ENCODE measurements around the gene BAG5.
"Not testable (repeated sequence)": the region's sequence is repeated elsewhere in the genome, so short reads cannot be mapped to it uniquely, and the experiment has no call there.

The BAG5 gene

DNA sequence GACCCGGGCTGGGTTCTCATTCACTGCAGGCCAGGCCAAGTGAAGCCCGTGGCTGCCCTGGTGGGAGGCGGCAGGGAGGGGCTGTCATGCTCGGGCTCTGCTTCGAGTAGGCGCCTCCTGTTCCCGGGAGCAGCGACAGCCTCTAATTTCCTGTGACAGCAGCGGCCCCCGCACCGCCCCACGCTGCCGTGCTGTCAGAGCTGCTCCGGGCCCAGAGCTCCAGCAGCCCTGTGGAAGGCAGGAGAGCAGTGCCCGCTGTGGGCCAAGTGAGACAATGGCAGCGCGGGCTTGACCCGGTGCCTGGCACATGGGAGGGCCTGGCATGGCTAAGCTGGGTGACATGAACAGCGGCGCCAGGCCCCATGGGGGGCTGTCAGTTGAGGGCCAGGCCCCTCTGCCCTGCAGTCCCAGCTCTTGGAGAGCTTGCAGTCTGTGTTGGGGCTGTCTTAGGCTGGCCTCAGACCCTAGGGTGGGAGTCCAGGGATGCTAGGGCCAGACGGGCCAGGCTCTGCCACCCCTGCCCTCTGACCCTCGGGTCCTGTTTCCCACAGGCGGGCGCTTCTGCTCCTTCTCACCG lies 28.4 kb downstream of the BAG5 start:
- DNase-seq: no peak

DNA sequence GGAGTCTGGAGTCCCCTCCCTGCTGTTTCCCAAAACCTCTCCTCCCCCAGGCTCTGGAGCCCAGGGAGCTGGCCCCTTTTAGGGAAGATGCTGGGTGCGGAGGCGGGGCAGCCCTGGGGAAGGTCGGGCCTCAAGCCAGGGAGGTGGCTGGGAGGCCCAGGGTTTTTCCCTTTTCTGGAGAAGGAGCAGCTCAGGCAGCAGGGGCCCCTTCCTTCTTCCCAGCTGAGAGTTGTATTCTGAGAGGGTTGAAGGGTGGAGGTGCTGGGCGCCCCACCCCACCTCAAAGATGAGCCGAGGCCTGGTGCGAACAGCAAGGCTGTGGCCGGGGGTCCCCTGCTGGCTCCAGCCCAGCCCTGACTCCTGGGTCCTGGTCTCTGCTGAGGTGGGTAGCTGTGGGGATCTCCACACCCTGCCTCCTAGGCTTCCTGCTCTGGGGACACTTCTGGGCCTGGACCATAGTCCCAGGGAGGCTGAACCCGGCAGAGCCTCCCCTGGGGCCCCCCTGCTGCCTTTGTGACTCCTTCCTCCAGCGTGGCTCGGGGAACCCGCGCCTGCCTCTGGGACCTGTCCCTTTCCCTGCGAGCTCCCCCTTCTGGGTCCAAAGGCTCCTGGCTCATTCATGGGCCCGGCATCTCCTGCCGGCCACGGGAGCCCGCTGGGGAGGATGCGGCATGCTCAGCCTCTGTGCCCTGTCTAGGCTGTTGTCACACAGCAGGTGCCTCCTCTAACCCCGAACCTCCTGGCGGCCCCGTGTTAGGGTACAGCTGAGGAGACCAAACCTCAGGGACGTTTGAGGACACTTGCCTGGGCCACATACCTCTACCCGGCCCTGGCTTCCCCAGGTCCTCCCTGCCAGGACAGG lies 29.1 kb downstream of the BAG5 start:
- DNase-seq: no peak

DNA sequence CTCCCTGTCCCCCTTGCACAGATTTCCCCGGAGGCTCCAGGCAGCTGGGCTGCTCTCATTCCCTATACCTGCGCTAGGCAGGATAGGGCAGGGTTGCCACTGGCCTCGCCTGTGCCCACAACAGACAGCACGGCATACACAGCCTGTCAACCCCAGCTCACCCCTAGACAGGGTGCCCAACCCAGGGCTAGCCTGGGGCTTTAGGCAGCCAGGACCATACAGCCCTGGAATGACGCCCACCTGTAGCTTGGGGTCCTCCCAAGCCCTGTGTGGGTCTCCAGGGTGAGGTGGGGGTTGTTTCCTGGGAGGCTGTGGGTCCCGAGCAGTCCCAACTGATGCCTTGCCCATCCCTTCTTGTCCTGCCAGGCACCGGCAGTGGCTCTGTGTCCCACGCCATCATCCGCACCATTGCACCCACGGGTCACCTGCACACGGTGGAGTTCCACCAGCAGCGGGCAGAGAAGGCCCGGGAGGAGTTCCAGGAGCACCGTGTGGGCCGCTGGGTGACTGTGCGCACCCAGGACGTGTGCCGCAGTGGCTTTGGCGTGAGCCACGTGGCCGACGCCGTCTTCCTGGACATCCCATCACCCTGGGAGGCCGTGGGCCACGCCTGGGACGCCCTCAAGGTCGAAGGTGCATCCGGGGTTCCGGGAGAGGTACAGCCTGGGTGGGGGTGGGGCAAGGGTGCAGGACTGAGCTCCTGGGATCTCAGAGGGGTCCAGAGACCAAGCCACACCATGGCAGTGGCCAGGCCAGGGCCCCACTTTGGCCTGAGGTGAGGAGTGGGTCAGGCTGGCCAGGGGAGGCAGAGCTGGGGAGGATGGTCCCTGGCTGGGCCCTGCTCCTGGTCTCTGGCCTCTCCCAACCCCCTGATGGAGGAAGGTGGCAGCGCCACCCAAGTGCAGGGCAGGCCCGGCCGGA lies 30.0 kb downstream of the BAG5 start:
- no peak for DNase-seq

DNA sequence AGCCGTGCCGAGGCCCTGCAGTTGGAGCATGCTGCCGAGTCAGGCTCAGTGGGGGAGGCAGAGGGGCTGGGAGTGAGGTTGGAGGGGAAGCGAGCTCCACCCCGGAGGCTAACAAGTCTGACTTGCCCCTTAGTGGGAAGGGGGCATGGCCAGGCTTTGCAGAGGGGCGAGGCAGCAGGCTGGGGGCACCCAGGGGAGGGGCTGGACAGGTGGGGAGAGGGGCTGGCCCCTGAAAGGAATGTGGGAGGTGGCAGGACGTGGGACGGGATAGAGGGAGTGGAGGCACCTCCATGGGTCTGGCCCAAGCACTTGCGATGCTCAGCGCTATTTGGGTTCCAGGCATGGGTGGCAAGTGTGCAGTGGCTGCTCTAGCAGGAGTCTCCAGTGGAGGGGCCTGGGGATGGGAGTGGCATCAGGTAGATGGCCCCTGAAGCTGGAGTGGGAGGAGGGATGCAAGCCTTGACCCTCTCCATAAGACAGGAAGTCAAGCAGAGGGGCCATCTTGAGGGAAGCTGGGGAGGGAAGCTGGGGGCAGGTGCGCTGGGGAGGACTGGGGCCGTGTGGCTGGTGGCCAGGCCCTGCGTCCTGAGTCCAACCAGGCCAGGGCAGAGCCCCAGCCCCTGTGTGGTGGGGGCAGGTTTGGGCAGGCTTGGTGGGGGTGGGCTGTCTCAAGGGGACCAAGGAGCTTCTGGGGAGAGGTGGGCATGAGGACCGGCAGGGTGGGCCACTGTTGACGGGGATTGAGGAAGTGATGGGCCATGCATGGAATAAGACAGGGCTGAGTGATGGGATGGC lies 30.8 kb downstream of the BAG5 start:
- no peak for DNase-seq

GRCh38 chr14:103530831-103531230 lies 31.6 kb downstream of the BAG5 start:
- DNase-seq: no peak

DNA sequence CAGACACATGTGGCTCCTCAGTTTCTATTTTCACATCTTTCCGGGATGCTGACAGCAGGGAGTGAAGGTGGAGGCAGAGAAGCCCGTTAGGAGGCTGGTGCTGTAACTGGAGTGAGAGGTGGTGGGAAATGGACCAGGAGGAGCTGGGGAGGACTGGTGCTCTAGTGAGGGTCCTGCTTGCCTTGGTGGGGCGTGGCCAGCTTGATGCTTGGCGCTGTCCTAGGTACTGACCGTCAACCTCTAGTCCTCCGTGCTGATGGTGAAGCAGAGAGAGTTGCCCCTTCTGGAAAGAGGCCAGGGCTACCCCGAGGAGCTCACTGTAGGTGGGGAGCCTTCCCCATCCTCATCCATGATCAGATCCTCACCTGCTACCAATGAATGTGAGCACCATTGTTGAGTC lies 32.1 kb downstream of the BAG5 start:
- DNase-seq: no peak

DNA sequence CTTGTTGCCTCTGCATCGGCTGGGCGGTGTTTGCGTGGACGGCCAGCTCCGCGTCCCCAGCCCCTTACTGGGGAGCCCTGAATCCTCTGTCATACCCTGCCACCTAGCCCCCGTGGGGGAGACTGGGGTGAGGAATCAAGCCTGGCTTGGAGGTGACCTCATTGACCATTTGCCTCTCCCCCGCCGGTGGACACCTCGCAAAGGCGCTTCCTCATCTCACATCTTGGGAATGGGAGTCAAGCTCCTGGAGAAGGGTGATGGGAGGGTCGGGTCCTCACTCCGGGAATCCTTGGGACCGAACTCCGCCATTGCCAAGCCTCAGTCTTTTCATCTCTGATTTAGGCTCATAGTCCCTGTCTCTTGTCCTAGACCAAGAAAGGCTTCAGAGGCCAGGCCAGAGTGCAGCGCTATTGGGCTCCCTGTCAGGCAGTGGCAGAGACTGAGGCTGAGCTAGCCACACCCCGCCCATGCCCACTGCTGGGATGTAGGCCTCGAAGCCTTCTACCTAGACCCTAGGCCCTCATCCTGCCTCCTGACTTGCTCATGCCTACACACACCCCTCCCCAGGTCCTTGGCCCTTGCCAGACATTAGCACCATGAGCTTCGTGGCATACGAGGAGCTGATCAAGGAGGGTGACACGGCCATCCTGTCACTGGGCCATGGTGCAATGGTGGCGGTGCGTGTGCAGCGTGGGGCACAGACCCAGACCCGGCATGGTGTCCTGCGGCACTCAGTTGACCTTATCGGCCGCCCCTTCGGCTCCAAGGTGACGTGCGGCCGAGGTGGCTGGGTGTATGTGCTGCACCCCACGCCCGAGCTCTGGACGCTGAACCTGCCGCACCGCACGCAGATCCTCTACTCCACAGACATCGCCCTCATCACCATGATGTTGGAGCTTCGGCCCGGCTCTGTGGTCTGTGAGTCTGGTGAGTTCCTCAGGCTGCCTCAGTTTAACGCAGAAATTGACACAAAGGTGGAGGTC lies 32.8 kb downstream of the BAG5 start:
- no peak for DNase-seq

- DNase-seq: peak; percentile 93
Observed at GRCh38 chr14:103528587-103529382, 33.7 kb downstream of the BAG5 start, which contains the start of gene TRMT61A. Gene TRMT61A (plus strand): TSS chr14:103529196. CDS start chr14:103529979, 783 bp downstream.

DNA sequence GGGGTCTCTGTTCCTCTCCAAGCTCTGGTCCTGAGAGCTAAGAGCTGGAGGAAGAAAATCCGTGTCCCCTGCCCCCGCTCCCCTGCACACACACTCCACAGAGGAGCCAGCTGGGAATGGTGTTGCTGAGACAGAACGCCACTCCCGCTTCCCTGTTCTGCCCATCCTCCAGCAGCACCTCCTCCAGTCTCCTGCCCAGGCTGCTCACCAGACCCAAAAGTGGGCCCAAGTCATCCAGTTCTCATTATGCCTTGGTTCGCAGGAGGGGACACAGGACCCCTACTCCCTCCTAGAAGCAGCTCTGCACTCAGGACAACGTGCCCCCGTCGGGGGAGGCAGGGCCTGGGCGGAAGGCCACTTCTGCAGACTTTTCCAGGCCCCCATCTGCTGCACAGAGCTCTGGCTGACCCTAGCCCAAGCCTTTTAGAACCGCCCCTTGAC lies 34.3 kb downstream of the BAG5 start:
- DNase-seq: no peak

DNA sequence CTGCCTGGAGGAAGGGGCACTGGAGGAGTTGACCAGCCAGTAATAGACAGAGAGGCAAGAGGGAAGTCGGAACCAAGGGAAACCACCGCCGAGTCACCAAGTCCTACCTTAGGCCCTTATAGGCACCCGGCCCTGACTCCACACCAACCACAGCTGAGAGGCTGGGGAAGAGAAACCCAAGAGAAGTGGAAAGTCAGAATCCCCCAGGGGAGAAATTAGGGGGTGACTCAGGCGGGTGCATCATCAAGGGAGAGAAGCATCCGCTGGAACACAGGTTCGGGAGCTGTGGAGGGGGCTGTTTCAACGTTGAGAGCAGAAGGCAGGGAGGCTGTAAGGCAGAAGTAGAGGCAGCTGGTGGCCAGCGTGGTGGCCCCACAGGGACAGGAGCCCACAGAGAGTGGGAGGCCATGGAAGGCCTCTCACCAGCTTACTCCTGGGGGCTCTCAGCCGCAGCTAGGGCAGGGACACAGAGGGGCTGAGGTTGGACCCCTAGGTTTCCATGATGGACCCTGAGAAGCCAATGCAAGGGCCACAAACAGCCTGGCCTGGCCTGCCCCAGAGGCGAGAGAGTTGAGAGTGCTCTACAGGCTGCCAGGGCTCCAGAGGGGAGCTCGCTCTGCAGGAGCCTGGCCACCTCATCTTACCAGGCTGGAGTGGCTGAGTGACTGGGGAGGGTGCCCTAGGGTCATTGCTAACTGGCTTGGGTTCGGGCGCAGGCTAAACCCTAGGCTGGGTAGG lies 34.9 kb downstream of the BAG5 start:
- no peak for DNase-seq

DNA sequence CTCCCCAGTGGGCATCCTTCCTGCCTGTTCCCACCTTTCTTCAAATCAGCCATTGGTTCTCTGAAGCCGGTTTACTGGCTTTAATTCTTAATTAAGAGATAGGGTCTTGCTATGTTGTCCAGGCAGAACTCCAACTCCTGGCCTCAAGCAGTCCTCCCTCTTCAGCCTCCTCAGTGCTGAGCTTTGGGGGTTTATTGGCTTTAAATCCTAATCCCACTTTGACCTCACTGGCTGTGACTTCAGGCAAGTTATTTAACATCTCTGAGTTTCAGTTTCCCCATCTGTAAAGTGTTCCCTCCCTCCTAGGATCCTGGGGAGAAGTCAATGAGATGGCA lies 35.6 kb downstream of the BAG5 start:
- no peak for DNase-seq

DNA sequence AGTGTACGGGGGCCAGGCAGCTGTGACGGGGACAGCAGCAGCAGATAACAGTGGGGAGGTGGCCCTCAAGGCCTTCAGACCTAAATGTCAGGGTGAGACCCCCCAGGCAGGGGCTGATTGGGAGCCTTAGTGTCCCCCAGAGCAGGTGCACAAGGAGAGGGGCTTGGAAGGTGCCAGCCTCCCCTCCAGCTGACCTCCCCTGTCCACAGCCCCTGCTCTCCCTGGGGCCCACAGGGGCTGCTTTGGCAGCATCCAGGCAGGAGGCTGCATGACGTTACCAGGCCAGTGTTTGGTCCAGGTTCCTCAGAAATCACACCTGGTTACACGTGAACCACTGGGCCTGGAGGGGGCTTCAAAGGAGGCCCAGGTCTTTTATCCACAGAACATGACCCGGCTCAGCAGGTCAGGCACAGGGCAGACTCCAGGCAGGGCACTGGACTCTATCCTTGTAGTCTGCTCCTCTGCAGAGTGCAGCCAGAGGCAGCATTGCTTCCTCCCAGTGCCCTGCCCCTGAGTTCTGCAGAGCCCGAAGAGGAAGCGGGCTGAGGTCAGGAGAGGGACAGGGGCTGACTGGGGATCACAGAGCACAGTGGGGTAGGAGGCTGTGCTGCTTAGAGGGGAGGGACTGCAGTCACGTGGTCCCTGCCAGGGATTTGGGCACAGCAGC lies 36.1 kb downstream of the BAG5 start:
- DNase-seq: no peak

GRCh38 chr14:103525430-103526246 lies 36.8 kb downstream of the BAG5 start:
- not testable (repeated sequence) for DNase-seq

DNA sequence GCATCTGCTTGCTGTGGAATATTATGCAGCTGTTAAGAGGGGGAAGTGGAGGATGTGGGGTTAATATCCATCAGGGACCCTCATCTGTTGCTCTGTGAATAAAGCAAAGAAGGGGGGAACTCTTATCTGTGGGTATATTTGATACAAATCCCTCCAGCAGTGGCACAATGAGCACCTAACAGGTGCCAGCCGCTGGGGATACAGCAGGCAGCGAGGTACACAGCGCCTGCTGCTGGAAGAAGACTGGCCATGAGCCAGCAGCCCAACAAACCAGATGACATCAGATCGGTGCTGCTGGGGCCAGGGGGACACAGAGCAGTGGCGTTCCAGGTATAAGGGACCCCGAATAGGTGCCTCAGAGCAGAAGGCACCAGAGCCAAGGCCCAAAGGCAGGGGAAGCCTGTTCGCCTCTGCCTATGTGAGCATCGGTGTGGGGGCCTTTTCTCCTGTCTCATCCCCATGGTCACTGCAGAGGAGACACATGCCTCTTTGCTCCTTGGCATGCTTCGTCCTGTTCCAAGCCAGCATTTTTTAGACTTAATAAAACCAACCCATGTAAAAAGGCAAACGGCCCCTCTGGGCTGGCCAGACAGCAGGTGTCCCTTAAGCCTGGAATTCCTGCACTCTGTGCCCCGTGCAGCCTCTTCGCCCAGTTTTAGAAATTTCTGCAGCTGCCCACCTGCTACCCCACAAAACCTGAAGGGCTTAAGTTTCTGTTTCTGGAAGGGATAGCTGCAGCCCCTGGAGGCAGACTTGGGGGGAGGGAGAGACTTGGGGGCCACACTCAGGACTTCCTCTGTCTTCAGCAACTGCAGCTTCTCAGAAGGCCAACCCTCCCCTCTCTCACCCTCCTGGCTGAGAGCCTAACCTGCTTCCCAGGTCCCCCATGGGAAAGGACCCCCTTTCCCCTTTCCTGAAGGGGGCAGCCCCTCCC lies 38.2 kb downstream of the BAG5 start:
- no peak for DNase-seq

DNA sequence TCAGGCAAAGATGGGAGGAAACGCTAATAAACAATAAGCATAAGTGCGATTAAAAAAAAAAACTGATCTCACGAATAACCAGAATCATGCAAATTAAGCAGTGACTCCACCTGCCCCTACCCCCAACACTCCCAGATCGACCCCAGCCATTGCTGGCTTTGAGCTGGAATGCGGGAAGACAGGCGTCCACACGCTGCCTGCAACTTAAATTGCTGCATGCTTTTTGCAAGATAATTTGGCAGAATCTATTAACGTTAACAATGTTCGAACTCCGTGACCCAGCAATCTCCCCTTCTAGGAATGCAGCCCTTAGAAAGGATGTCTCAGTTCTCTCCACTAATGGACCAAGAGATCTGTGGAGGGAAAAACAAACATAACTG lies 38.9 kb downstream of the BAG5 start:
- DNase-seq: no peak

DNA sequence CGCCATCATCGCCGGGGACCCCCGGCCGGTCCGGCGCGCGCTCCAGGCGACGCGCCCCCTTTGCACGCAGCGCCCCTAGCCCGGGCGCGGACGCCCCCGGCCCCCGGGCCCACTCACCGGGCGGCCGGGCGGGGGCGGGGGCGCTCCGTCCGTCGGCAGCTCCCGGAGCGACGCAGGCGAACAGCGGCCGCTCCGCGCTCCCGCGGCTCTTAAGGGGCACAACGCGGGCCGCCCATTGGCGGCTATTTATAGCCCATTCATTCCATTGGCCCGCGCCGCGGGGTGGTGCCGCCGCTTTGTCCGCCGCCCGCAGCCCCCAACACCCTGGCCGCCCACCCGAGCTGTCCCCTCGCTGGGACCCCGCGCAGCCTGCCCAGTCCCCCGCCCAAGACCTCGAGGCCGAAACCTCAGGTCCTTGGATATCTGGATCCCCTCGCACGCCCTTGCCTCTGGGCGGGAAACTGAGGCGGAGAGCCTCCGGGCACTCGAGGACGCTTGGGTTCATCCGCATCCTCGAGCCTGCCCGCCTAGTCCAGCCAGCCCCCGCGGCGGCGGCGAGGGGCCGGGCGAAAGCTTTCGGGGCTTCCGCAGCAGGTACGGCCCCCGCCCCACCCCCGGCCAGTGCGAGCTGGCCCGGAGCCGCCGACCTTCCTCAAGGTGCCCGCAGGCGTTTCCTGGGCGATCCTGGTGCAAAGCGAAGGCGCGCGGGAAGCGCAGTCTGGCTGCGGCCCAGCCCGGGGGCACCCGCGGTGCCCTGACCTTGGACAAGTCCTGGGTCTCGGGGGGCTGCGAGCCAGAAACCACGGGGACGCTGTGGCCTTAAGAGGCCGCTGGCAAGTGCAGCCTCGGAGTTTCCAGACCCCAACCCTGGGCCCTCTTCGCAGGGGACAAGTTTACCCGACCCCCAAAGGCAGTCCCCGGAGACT lies 39.5 kb downstream of the BAG5 start, which contains the start of gene CKB:
TSS of gene CKB (minus strand) at position 182 of the 926 bp plus-strand sequence. CDS start 337 bp downstream, outside the sequence.
- DNase-seq: peak; percentile 60

All from left hindlimb (tissue), 1 donor.